Body of pancreas (tissue), 4 donors: Measurements from ENCODE around the gene NRP1.

Source experiments
- POLR2A ChIP-seq, 3 donors: fragments of 450-650 bp; IDR thresholded peaks; one replicate each; pipeline ENCODE4 v1.6.1; 2016; ENCODE audit warnings: antibody characterized with exemption in 3 of 3, mild to moderate bottlenecking in 2 of 3
- TF ChIP-seq, protein P1 (sequence below), 7 experiments: fragments of 450-650 bp in 4 of 7; fragments of 200-600 bp in 3 of 7; sonication (generic) in 3 of 7; IDR thresholded peaks; one replicate each; pipeline ENCODE4 v1.5.1; 2016 to 2019; ENCODE audit warnings: antibody characterized with exemption in 7 of 7

GRCh38 chr10:33270971-33271370 is 63.5 kb downstream of the NRP1 start:
- TF ChIP-seq, protein P1, sequence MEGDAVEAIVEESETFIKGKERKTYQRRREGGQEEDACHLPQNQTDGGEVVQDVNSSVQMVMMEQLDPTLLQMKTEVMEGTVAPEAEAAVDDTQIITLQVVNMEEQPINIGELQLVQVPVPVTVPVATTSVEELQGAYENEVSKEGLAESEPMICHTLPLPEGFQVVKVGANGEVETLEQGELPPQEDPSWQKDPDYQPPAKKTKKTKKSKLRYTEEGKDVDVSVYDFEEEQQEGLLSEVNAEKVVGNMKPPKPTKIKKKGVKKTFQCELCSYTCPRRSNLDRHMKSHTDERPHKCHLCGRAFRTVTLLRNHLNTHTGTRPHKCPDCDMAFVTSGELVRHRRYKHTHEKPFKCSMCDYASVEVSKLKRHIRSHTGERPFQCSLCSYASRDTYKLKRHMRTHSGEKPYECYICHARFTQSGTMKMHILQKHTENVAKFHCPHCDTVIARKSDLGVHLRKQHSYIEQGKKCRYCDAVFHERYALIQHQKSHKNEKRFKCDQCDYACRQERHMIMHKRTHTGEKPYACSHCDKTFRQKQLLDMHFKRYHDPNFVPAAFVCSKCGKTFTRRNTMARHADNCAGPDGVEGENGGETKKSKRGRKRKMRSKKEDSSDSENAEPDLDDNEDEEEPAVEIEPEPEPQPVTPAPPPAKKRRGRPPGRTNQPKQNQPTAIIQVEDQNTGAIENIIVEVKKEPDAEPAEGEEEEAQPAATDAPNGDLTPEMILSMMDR (IDR thresholded peaks at IDR 0.05), result no peak
- no peak for TF ChIP-seq POLR2A (IDR thresholded peaks at IDR 0.05)
